ENCODE measurements around the gene HTRA1.

Gene HTRA1

GRCh38 chr10:122516734-122517133 lies 55.4 kb downstream of the HTRA1 start:
- H3K9me3 ChIP-seq (ENCODE audit: control extremely low read depth in 1 of 5, control insufficient read depth in 4 of 5, insufficient read depth in 2 of 5, low read depth in 1 of 5, low read length in 4 of 5), result no peaks in the 10 kb centered on the region
- ChIA-PET POLR2A (no interaction called here), CTCF (no interaction called here)
- peaks cover 0 to 17% (median 2%) of the 10 kb centered on the region in 5 experiments for H3K27me3 ChIP-seq (replicated peaks in 2 of 5; ENCODE audit: control insufficient read depth in 4 of 5, insufficient read depth in 5 of 5, low read length in 4 of 5)
- no peaks in the 10 kb centered on the region for H3K4me1 ChIP-seq (ENCODE audit: control extremely low read depth in 1 of 4, control insufficient read depth in 4 of 4, insufficient read depth in 4 of 4, low read length in 3 of 4)
- no peak overlapping the region for H3K4me3 ChIP-seq (ENCODE audit: control insufficient read depth in 1 of 7, extremely low read depth in 1 of 7, insufficient read depth in 4 of 7, low read depth in 2 of 7, low read length in 6 of 7)
- H3K27ac ChIP-seq (ENCODE audit: insufficient read depth in 1 of 2, low read depth in 1 of 2, low read length in 2 of 2, poor library complexity in 1 of 2, severe bottlenecking in 2 of 2), result no peak overlapping the region
- no peaks in the 10 kb centered on the region for H3K36me3 ChIP-seq (ENCODE audit: control insufficient read depth in 4 of 4, insufficient read depth in 4 of 4, low read length in 3 of 4)
- WGBS (ENCODE audit: insufficient coverage), result 72% methylated on average over 3 of the region's 4 CpGs
- peak in 2 of 3 donors; percentile 6 to 10 for DNase-seq

GRCh38 chr10:122519144-122519543 lies 57.8 kb downstream of the HTRA1 start:
- DNase-seq, result no peak
- H3K27ac ChIP-seq (ENCODE audit: insufficient read depth in 1 of 2, low read depth in 1 of 2, low read length in 2 of 2, poor library complexity in 1 of 2, severe bottlenecking in 2 of 2), result no peak overlapping the region
- POLR2A ChIA-PET, result no interaction called here
- H3K4me3 ChIP-seq (ENCODE audit: control insufficient read depth in 1 of 7, extremely low read depth in 1 of 7, insufficient read depth in 4 of 7, low read depth in 2 of 7, low read length in 6 of 7), result no peak overlapping the region
- H3K4me1 ChIP-seq (ENCODE audit: control extremely low read depth in 1 of 4, control insufficient read depth in 4 of 4, insufficient read depth in 4 of 4, low read length in 3 of 4), result no peaks in the 10 kb centered on the region
- H3K36me3 ChIP-seq (ENCODE audit: control insufficient read depth in 4 of 4, insufficient read depth in 4 of 4, low read length in 3 of 4), result no peaks in the 10 kb centered on the region
- 84% methylated on average over 6 of the region's 7 CpGs for WGBS (ENCODE audit: insufficient coverage)
- CTCF ChIA-PET, result no interaction called here
- peaks cover 0 to 20% (median 3%) of the 10 kb centered on the region in 5 experiments for H3K27me3 ChIP-seq (replicated peaks in 2 of 5; ENCODE audit: control insufficient read depth in 4 of 5, insufficient read depth in 5 of 5, low read length in 4 of 5)
- H3K9me3 ChIP-seq (ENCODE audit: control extremely low read depth in 1 of 5, control insufficient read depth in 4 of 5, insufficient read depth in 2 of 5, low read depth in 1 of 5, low read length in 4 of 5), result peaks cover 0 to 6% (median 3%) of the 10 kb centered on the region in 5 experiments

GRCh38 chr10:122519873-122520272 lies 58.5 kb downstream of the HTRA1 start:
- Histone ChIP-seq H3K9me3 (ENCODE audit: control extremely low read depth in 1 of 5, control insufficient read depth in 4 of 5, insufficient read depth in 2 of 5, low read depth in 1 of 5, low read length in 4 of 5) (peaks cover 0 to 8% (median 4%) of the 10 kb centered on the region in 5 experiments), H3K36me3 (ENCODE audit: control insufficient read depth in 4 of 4, insufficient read depth in 4 of 4, low read length in 3 of 4) (no peaks in the 10 kb centered on the region), H3K4me1 (ENCODE audit: control extremely low read depth in 1 of 4, control insufficient read depth in 4 of 4, insufficient read depth in 4 of 4, low read length in 3 of 4) (no peaks in the 10 kb centered on the region), H3K27me3 (replicated peaks in 2 of 5; ENCODE audit: control insufficient read depth in 4 of 5, insufficient read depth in 5 of 5, low read length in 4 of 5) (peaks cover 0 to 27% (median 3%) of the 10 kb centered on the region in 5 experiments), H3K27ac (ENCODE audit: insufficient read depth in 1 of 2, low read depth in 1 of 2, low read length in 2 of 2, poor library complexity in 1 of 2, severe bottlenecking in 2 of 2) (no peak overlapping the region), H3K4me3 (ENCODE audit: control insufficient read depth in 1 of 7, extremely low read depth in 1 of 7, insufficient read depth in 4 of 7, low read depth in 2 of 7, low read length in 6 of 7) (no peak overlapping the region)
- no peak for DNase-seq
- WGBS (ENCODE audit: insufficient coverage), result 95% methylated on average over 15 of the region's 15 CpGs
- POLR2A ChIA-PET, result no interaction called here
- CTCF ChIA-PET, result interaction anchor here (1.5 kb wide), 1 partner anchor 46 kb away, joined by 5 read pairs; no protein-coding TSS in a partner anchor

DNA sequence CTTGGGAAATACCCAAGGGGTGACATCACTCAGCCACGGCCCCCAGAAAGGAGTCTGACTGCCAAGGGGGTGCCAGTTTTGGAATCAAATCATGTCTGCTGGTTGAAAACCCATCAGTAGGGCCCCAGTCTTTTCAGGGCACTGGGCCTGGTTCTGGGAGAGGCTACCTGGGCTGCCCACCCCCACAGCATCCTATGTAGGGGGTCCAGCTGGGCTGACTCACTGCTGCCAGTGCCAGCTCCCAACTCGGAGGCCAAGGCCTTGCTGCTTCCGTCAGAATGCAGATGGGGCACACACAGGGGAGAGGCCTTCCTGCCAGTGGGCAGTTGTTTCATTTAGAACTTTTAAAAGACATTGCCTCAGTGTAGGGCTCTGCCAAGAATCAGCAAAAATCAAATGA lies 59.7 kb downstream of the HTRA1 start:
- no peaks in the 10 kb centered on the region for H3K36me3 ChIP-seq (ENCODE audit: control insufficient read depth in 4 of 4, insufficient read depth in 4 of 4, low read length in 3 of 4)
- H3K27ac ChIP-seq (ENCODE audit: insufficient read depth in 1 of 2, low read depth in 1 of 2, low read length in 2 of 2, poor library complexity in 1 of 2, severe bottlenecking in 2 of 2), result no peak overlapping the region
- ChIA-PET CTCF (interaction anchor here (0.8 to 1.5 kb wide), 2 partner anchors 10 to 45 kb away, joined by 3 to 5 read pairs; no protein-coding TSS in a partner anchor), POLR2A (no interaction called here)
- H3K27me3 ChIP-seq (replicated peaks in 2 of 5; ENCODE audit: control insufficient read depth in 4 of 5, insufficient read depth in 5 of 5, low read length in 4 of 5), result peaks cover 0 to 36% (median 3%) of the 10 kb centered on the region in 5 experiments
- H3K9me3 ChIP-seq (ENCODE audit: control extremely low read depth in 1 of 5, control insufficient read depth in 4 of 5, insufficient read depth in 2 of 5, low read depth in 1 of 5, low read length in 4 of 5), result peaks cover 0 to 8% (median 4%) of the 10 kb centered on the region in 5 experiments
- H3K4me3 ChIP-seq (ENCODE audit: control insufficient read depth in 1 of 7, extremely low read depth in 1 of 7, insufficient read depth in 4 of 7, low read depth in 2 of 7, low read length in 6 of 7), result no peak overlapping the region
- no peak for DNase-seq
- no peaks in the 10 kb centered on the region for H3K4me1 ChIP-seq (ENCODE audit: control extremely low read depth in 1 of 4, control insufficient read depth in 4 of 4, insufficient read depth in 4 of 4, low read length in 3 of 4)
- WGBS (ENCODE audit: insufficient coverage), result 94% methylated on average over 3 of the region's 3 CpGs

- peaks cover 0 to 49% (median 6%) of the 10 kb centered on the region in 5 experiments for H3K27me3 ChIP-seq (replicated peaks in 2 of 5; ENCODE audit: control insufficient read depth in 4 of 5, insufficient read depth in 5 of 5, low read length in 4 of 5)
- ChIA-PET CTCF (interaction anchor here (1.0 to 5.1 kb wide), 2 partner anchors 20 to 40 kb away, joined by 3 to 42 read pairs; no protein-coding TSS in a partner anchor), POLR2A (no interaction called here)
- H3K9me3 ChIP-seq (ENCODE audit: control extremely low read depth in 1 of 5, control insufficient read depth in 4 of 5, insufficient read depth in 2 of 5, low read depth in 1 of 5, low read length in 4 of 5), result peaks cover 0 to 8% (median 4%) of the 10 kb centered on the region in 5 experiments
- no peaks in the 10 kb centered on the region for H3K4me1 ChIP-seq (ENCODE audit: control extremely low read depth in 1 of 4, control insufficient read depth in 4 of 4, insufficient read depth in 4 of 4, low read length in 3 of 4)
- no peaks in the 10 kb centered on the region for H3K36me3 ChIP-seq (ENCODE audit: control insufficient read depth in 4 of 4, insufficient read depth in 4 of 4, low read length in 3 of 4)
- H3K4me3 ChIP-seq (ENCODE audit: control insufficient read depth in 1 of 7, extremely low read depth in 1 of 7, insufficient read depth in 4 of 7, low read depth in 2 of 7, low read length in 6 of 7), result no peak overlapping the region
- H3K27ac ChIP-seq (ENCODE audit: insufficient read depth in 1 of 2, low read depth in 1 of 2, low read length in 2 of 2, poor library complexity in 1 of 2, severe bottlenecking in 2 of 2), result no peak overlapping the region
- WGBS (ENCODE audit: insufficient coverage), result no CpG with 5 or more reads among the region's 3 CpGs
- no peak for DNase-seq
Measured at GRCh38 chr10:122524811-122525210, 63.5 kb downstream of the HTRA1 start.

DNA sequence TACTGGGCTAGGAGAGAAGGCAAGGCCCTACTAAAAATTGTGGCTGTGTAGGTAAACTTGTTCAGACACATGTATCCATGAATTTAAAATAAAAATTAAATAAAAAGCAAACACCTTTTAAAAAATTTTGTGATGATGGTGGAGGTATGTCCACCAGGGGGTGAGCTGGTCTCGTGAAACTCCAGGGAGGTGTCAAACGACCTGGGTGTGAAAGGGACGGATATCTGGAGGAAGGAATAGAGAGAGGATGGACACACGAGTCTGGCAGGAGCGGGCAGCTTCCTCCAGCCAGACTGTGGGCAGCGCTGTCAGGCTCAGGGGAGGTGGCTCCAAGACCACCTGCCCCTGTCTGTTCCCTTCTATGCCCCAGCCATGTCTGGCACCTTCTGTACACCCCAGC lies 64.4 kb downstream of the HTRA1 start:
- peaks cover 0 to 59% (median 11%) of the 10 kb centered on the region in 5 experiments for H3K27me3 ChIP-seq (replicated peaks in 2 of 5; ENCODE audit: control insufficient read depth in 4 of 5, insufficient read depth in 5 of 5, low read length in 4 of 5)
- H3K4me3 ChIP-seq (ENCODE audit: control insufficient read depth in 1 of 7, extremely low read depth in 1 of 7, insufficient read depth in 4 of 7, low read depth in 2 of 7, low read length in 6 of 7), result no peak overlapping the region
- peak; percentile 18 to 51 (median 38) for DNase-seq
- H3K36me3 ChIP-seq (ENCODE audit: control insufficient read depth in 4 of 4, insufficient read depth in 4 of 4, low read length in 3 of 4), result no peaks in the 10 kb centered on the region
- CTCF ChIA-PET, result interaction anchor here (5.1 kb wide), 1 partner anchor 39 kb away, joined by 42 read pairs; no protein-coding TSS in a partner anchor
- POLR2A ChIA-PET, result no interaction called here
- H3K9me3 ChIP-seq (ENCODE audit: control extremely low read depth in 1 of 5, control insufficient read depth in 4 of 5, insufficient read depth in 2 of 5, low read depth in 1 of 5, low read length in 4 of 5), result peaks cover 0 to 8% (median 4%) of the 10 kb centered on the region in 5 experiments
- WGBS (ENCODE audit: insufficient coverage), result 18% methylated on average over 6 of the region's 6 CpGs
- no peaks in the 10 kb centered on the region for H3K4me1 ChIP-seq (ENCODE audit: control extremely low read depth in 1 of 4, control insufficient read depth in 4 of 4, insufficient read depth in 4 of 4, low read length in 3 of 4)
- no peak overlapping the region for H3K27ac ChIP-seq (ENCODE audit: insufficient read depth in 1 of 2, low read depth in 1 of 2, low read length in 2 of 2, poor library complexity in 1 of 2, severe bottlenecking in 2 of 2)

- 96% methylated on average over 4 of the region's 5 CpGs for WGBS (ENCODE audit: insufficient coverage)
- POLR2A ChIA-PET, result no interaction called here
- CTCF ChIA-PET, result interaction anchor here (2.2 to 5.1 kb wide), 2 partner anchors 38 to 39 kb away, joined by 8 to 42 read pairs; no protein-coding TSS in a partner anchor
- no peak for DNase-seq
- peaks cover 0 to 8% (median 4%) of the 10 kb centered on the region in 5 experiments for H3K9me3 ChIP-seq (ENCODE audit: control extremely low read depth in 1 of 5, control insufficient read depth in 4 of 5, insufficient read depth in 2 of 5, low read depth in 1 of 5, low read length in 4 of 5)
- H3K4me1 ChIP-seq (ENCODE audit: control extremely low read depth in 1 of 4, control insufficient read depth in 4 of 4, insufficient read depth in 4 of 4, low read length in 3 of 4), result no peaks in the 10 kb centered on the region
- no peak overlapping the region for H3K27ac ChIP-seq (ENCODE audit: insufficient read depth in 1 of 2, low read depth in 1 of 2, low read length in 2 of 2, poor library complexity in 1 of 2, severe bottlenecking in 2 of 2)
- no peaks in the 10 kb centered on the region for H3K36me3 ChIP-seq (ENCODE audit: control insufficient read depth in 4 of 4, insufficient read depth in 4 of 4, low read length in 3 of 4)
- no peak overlapping the region for H3K4me3 ChIP-seq (ENCODE audit: control insufficient read depth in 1 of 7, extremely low read depth in 1 of 7, insufficient read depth in 4 of 7, low read depth in 2 of 7, low read length in 6 of 7)
- peaks cover 0 to 64% (median 12%) of the 10 kb centered on the region in 5 experiments for H3K27me3 ChIP-seq (replicated peaks in 2 of 5; ENCODE audit: control insufficient read depth in 4 of 5, insufficient read depth in 5 of 5, low read length in 4 of 5)
Measured at GRCh38 chr10:122526892-122527291, 65.5 kb downstream of the HTRA1 start.
